Measurements from ENCODE around the gene BTBD7.

Gene BTBD7

DNA sequence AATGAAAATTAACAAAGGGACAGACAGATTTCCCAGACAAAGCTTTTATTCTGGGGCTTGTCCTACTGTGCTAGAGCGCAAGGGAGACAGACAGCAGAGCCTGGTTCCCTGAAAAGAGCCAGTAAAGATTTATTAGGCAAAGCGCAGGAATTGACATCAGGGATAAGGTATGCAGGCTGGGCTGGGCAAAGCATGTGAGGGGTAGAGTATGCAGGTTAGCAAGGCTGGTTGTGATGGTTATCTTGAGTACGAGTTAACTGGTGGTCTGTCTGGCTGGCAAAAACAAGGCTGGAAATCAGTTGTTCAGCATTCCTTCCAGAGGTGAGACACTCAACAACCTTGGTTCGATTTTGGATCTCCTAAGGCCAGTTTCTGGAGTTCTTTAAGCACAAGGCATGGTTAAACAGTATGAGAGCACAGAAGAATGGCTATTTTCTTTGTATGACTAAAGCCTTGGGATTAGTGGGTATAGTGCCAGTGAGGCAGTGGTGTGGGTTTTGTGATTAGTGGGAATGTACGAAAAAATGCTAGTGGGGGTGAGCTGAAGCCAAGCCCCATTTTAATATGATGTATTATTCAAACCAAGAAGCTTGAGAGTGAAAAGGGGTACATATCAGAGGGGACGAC, 30.9 kb downstream of the BTBD7 start:
- DNase-seq: no peak

DNA sequence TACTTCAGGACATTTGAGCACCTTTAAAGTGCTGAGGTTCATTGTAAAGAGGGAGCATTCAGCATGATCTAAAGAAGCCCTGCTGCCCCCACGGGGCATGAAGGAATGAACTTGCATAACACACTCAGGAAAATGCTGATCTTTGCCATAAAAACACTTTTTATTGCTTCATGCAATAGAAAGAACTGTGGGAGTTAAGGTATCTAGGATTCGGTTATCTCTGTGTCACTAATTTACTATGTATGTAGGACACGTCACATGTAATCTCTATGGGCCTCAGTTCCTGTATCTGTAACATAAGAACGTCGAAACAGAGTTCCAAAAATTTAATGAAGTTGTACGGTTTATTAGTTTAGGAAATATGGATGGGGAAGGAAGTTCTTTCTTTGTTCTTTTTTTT, 33.0 kb downstream of the BTBD7 start:
- DNase-seq: no peak

DNA sequence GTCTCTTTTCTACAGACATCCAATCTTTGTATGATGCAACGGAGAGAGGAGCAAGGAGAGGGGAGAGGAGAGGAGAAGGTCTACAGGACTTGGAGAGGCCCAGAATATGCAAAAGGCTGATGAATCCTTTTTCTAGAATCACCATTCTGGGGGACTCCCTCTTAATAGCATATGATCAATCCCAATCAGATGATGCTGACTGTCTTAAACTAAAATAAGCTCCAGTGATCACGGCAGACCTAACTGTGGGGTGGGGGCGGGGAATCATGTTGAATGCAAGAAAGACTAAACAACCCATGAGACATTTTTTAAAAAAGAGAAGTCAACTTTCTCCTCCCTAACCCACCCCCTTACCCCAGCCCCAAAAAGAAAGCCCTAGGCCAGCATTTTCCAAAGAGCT, 33.4 kb downstream of the BTBD7 start:
- no peak for DNase-seq

DNA sequence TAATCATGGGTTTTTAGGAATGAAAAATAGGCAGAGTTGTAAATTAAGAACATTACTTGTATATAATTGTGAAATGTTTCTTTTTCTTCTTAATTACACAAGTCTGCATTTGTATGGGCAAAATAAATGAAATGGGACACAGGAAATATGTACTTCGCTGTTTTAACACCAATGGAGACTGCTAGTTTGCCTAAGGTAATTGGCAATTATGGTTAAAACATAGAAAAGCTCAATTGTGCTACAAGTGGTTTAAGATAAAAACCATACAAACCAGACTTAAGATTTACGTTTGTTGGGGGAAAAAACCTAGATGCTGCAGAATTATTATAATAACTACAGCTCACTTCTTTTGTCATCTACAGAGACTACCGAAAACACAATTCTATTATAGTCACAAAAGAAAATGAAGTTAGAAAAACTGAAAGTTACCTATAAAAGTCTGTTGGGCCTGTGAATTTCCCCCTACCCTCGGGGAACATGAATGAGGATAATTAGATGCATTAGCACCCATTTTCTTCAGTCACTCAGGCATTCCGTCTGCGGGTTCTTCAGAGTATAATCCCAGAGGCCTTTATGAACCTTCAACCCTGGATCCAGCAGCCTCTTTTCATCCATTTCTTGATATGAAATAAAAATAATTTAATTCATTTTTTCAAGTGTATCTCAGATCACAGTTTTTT, 37.2 kb downstream of the BTBD7 start:
- no peak for DNase-seq

DNA sequence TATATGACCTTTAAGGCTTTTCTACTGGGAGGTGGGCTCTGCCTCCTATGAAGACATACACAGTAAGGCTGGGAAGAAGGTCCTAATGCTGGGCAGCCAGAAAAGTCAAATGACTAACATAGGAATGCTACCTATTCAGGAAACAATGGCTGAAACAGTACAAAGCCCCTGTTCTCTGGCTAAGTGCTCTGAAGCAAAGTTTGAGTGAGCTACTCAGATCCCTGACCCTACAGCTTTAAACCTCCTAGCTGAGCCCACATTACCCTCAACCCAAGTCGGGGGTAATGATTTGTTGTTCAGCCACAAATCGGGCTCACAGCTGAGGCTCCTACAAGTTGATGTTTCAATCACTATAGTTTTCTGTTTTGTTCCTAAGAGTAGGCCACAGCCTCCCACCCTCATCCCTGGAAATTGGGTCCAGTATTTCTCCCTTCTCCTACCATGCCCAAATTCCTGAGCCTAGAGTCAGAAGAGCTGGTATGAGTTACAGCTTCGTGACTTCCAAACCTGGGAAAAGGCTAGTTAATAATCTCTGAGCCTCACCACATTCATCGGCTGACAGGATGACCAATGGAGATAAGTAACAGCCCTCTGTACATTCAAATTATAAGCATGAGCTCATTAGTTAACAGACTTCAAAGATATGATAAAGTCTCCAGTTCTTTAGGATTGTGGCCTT, 46.5 kb downstream of the BTBD7 start:
- DNase-seq: no peak

DNA sequence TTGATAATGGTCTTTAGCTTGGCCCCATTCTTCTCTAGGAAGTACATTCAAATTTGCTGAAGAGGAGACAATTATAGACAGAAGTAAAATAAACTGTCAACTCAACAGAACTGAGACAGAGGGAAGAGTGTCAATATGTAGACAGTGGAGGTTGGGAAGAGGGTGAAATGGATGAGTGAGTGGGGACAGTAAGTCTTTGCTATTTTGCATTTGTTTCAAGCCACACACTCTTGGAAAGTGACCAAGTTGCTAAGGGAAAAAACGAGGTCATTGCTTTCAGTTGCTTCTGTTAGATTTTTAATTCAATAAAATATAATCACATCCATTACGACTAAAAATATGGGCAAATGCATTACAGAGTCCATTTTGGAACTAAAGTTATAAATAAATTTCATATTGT, 47.8 kb downstream of the BTBD7 start:
- no peak for DNase-seq

DNA sequence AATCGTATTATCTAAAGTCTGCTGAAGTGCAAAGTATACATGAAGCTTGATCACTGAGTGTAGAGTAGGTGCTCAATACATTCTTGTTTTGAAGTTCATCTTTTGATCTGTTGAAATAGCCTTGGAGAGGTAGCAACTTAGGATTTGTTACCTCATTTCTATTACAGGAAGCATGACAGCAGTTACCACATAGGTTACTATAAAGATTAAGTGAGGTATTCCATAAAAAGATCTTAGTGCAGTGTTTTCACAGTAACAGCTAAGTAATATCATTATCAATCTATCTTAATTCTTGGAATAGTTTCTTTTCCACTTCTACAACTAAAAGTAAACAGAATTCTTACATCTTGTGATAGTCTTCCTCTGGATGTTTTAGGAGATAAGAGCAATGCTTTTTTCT, 50.9 kb downstream of the BTBD7 start:
- DNase-seq: no peak

DNA sequence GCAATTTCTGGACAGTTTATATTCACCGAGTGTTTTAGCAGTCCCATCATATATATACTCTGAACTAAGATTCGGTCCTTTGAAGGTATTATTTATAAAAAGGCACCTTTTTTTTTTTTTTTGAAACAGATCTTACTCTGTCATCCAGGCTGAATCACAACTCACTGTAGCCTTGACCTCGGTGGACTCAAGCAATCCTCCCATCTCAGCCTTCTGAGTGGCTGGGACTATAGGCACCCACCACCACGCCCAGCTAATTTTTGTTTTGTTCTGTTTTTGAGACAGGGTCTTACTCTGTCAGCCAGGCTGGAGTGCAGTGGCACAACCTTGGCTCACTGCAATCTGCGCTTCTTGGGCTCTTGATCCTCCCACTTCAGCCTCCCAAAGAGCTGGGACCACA, 52.1 kb downstream of the BTBD7 start:
- DNase-seq: no peak

DNA sequence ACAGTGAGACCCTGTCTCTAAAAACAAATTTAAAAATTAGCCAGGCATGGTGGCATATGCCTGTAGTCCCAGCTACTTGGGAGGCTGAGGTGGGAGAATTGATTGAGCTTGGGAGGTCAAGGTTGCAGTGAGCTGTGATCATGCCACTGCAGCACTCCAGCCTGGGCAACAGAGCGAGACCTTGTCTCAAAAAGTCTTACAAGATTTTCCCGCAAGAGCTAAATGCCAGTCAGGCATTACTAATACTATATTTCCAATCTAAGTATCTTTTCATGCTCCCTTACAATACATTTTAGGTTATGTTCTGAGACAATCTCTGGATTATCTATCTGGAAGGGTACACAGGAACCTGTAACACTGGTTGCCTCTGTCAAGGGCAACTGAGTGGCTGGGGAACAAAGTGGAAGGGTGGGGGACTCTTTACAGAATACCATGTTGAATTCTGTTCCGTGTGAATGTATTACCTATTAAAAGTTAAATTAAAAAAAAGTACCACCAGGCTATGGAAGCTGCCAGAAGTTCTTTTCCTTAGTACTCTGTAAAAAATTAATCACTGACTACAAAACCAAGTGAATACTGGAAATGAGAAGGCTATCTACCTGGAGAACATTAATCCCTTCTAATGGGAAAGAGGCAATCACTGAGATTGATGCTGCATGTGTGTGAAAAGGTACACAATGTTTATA, 56.7 kb downstream of the BTBD7 start:
- DNase-seq: no peak

DNA sequence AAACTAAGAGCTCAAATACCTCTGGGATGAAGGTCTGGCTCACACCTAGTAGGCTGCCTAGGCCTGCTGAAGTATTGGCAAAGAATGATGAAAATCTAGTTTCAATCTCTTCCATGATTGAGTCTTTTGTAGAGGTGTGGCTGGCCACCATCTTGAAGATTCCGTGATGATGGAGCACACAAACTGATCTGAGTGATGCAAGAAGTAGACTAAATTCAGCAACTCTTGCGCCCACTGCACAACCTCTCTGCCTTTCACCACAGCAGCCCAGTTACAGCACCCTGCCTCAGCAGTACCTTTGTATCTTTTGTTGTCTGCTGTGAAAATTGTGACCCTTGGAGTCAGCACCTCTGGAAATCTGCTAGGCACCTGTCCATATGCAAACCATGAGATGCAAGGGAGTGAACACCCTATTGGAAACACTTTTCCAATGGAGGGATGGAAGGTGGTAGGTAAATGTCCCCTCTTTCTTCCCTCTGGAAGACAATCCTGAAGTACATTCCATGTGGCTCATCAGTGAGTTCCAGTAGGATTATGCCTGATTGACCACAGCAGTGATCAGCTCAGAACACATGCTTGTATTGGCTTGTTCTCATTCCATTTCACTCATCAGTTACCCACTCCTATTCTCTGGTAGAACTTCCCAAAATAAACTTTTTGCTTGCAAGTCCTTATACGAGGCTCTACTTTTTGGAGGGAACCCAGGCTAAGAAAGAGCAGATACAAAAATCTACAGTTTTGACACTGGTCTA, 58.6 kb downstream of the BTBD7 start:
- DNase-seq: no peak

DNA sequence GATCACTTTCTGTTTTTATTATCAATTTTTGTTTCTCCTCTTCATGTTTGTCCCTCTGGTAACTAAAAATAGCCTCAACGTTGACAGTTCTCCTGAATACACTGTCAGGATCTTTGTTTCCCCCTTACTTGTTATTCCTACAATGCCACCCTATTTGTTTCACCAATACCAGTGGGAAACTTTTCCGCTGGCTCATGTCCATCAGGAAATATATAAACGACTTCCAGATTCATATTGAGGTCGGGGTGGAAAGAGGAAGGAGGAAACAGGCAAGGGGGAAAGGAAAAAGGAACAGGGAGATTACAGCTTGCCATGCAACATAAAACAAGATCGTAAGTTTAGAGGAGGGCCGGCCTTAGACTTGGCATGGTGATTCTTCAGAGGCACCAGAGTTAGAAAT, 61.7 kb downstream of the BTBD7 start:
- DNase-seq: no peak

DNA sequence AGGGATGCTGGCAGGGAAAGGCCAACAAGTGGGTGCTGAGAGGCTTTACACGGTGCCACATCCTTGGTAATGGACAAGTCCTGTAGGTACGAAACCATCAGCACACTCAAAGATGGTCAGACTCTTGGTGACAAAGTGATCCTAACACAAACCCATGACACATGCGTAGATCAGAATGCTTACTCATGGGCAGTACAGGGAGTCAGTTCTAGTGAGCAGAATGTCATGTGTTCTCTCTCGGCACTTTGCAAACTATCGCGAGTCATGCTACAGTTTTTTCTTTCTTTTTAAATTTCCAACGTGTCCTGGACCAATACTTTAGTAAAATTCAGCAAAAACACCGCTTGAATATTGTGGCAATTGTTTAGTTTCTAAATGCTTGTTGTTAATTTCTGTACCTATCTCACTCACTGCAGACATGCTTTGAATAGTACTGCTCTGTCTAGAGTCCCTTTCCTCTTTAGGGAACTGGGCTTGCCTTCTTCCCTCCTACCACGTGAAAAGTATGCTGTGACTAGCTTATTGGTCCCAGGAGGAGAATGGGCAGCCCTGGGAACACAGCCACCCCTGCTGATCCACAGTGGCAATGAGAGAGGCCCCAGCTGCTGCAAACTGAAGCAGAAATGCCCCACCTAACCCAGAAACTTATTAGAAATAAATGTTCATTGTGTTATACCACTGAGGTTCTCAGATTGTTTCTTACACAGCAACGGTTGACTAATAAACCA, 63.3 kb downstream of the BTBD7 start:
- no peak for DNase-seq

DNA sequence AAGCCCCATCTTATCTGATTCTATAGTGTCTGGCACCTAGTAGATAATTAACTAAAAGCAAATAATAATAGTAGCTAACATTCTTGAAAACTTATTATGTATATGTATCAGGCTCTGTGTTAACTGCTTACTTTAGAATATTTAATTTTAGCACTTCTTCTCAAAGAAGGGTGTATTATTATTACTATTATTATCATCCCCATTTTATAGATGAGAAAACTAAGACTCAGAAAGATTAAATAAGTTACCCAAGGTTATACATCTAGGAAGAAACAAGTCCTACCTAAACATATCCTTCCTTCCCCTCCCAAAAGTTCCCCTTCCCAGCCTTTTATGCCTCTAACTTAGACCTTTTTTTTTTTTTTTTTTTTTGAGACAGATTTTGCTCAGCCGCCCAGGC, 64.4 kb downstream of the BTBD7 start:
- DNase-seq: no peak

DNA sequence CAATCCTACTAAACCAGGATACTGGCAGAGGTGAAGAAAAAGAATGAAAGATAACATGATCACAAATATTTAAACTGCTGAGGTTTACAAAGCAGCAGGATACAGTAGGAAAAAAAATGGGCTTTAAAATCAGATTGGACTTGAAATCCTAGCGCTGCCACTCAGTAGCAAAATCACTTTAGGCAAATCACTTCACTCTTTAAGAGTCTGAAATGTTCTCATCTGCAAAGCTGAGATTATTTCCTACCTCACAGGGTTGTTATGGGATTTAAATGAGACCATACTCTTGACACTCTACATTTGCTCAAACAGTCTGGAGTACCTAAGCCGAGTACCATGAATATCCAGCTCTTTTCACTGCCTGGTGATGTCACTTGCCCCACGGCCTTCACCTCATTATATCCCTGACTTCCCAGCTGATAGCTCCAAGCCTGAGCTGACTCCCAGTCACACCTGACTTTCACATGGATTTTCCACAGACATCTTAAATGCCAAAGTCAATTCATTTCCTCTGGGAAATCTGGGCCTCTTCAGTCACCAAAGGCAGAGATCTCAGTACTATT, 65.6 kb downstream of the BTBD7 start:
- no peak for DNase-seq

DNA sequence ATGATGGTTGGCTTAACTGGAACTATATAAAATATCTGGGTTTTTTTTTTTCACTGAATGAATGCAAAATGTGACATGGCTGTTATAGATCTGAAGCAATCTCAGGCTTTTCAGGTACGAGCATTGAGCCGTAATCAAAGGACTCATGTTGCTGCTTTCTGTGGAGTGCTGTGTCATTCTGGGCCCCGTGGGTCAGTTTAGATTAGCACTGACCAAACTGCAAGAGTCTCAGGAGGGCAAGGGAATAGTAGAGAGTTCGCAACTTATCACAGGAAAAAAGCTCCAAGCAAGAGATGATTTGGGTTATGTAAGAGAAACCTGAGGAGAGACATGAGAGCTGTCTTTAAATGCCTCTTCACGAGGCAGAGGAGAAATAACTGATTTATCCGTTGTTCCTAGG, 66.7 kb downstream of the BTBD7 start:
- no peak for DNase-seq

DNA sequence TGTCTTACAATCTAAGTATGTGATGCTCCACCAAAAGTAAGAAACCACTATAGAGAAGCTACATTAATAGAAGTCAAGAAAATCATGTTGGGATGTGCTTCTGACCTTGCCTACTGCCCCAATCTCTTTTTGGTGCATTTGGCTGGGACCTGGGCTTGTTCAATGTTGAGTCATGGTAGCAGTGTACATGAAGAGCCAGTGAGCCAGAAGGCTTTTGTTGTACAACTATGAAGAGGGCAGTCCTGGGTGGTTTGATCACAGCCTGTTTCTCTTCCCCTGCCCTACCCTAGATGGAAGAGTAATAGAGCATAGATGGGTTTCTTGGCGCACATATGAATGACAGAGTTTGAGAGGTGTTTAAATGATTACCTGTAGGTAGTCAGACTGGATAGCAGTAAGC, 69.4 kb downstream of the BTBD7 start:
- no peak for DNase-seq

DNA sequence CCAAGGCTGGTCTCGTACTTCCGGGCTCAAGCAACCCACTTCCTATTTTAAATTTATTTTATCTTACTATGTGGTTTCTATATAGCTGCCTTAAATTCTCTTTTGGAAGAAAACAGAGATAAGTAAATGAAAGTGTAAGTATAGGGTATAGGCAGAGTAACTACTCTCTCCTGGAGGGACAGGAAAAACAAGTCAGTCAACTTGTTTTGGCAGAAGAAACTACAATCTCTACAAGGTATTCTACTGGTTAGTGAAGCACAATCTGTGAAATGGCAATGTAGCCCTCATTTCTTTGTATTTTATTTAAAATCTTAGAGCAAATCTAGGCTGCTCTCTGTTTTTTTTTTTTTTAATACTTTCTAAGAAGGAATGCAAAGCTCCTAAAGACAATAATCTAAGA, 70.4 kb downstream of the BTBD7 start:
- no peak for DNase-seq

DNA sequence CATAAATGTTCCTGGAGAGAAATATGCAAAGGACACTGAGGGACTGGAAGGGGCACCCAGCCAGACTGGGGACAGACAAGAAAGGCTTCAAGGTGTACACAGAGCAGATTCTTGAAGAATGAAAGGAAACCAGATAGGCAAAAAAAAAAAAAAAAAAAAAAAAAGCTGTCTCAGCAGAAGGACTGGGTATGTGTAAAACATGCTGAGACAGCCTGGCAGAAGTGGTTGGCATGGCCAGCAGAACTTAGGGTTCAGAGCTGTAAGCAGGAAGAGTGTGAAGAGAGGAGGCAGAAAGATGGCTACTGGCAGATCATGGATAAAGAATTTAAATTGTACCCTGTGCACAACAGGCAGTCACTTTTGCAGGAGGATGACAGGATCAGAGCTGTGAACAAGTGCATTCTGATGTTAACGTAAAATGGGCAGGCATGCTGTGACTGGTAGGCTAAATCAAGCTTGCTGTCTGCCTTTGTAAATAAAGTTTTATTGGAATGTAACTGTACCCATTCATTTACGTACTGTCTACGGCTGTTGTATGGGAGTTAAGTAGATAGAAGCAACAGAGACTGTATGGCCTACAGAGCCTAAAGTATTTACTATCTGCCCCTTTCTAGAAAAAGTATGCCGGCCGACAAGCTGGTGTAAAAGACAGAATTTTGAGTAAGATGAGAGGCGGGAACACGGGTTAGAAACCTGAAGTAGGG, 83.6 kb downstream of the BTBD7 start:
- no peak for DNase-seq

DNA sequence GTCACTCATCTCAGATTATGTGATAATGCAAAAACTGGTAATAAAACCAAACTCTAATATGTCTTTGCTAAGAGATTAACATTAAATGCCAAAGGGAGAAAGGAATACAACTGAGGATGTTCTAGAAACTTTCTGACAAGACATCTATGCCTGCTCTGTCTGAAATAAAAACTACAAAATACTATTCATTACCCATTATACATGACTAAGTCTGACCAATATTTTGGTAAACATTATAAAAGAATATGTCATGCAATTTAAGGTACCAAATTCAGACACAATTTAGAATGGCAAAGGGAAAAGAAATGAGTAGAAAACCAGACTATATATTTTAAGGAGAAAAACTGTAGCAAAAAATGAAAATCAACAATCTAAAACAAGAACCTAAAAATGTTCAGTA, 86.3 kb downstream of the BTBD7 start:
- DNase-seq: no peak

DNA sequence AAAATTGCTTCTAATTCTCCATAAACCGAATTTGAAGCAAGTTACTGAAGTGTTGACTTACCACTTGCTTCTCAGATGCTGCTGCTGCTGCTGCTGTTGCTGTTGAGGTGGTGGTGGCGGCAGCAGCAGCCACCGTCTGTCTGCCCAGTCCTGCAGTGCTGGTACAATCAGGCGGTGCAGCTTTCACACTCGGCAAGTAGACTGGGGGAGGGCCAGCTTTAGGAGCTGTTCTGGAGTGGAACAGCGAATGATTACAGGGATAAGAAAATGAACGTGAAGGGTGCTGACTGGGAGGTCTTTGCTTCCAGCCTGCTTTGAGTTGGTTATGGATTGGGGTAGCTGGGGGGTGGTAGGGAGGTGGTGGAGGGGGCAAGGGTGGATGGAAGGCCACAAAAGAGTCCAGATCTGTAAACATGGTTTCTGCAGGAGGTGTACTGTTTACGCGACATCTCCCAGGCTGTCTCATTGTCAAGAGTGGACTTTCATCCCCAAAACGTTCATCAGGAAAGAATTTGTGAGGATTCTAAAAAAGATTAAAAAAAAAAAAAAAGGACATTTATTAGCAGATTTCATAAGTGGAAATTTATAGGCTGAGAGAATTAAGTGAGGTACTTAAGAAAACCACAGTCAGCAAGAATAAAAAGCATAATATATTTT, 86.9 kb downstream of the BTBD7 start:
- no peak for DNase-seq

DNA sequence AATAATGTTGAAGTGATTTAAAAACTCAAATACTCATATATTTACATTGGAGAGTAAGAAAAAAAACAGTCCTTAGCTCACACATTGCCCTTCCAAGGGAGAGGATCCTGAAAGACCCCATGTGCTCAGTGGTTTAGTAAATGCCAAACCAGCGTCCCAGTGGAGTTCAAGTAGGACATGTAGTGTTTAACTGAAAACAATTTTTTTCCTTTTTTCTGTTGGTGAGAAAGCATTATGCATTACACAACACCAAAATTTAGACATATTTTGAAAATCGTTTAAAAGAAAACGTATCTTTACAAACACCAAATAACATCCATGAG, 92.2 kb downstream of the BTBD7 start:
- DNase-seq: no peak
